PC-3 (cell line): ENCODE measurements around the gene CDH13.

Source experiments
- EZH2 ChIP-seq: fragments of 300-600 bp; sonication (generic); IDR thresholded peaks from one replicate; pipeline ENCODE4 v1.6.1; 2017; ENCODE audit warnings: antibody characterized with exemption, mild to moderate bottlenecking, low read length; ENCODE audit not compliant: unreplicated experiment
- EZH2phosphoT487 ChIP-seq: fragments of 300-600 bp; sonication (generic); IDR thresholded peaks from 2 replicates; pipeline ENCODE4 v1.6.1; 2018; ENCODE audit warnings: mild to moderate bottlenecking, antibody characterized with exemption, low read length, borderline replicate concordance
- TF ChIP-seq, protein P1 (sequence below): fragments of 300-600 bp; sonication (generic); conservative IDR thresholded peaks from 2 replicates; pipeline ENCODE4 v1.5.1; 2017; ENCODE audit warnings: antibody characterized with exemption, low read depth, mild to moderate bottlenecking, low read length

DNA sequence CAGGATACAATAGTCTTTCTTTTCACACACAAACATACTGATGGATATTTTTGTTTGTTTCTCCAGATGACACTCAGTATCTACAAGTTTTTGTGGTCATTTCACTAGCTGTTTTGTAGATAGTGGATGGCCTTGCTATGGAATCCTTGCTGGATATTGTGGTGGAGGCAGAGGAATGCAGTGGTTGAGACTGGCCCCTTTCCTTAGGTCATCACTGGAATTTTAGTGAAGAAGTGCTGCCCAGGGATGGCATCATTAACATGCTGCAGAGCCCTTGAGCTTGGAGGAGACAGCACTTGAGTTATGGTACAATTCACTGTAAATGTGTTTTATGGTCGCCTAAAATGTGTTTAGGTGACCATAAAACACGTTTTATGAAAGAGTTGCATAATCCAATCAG is 725.1 kb downstream of the CDH13 start:
- TF ChIP-seq EZH2phosphoT487 (no peak), EZH2 (no peak)
- TF ChIP-seq, protein P1, sequence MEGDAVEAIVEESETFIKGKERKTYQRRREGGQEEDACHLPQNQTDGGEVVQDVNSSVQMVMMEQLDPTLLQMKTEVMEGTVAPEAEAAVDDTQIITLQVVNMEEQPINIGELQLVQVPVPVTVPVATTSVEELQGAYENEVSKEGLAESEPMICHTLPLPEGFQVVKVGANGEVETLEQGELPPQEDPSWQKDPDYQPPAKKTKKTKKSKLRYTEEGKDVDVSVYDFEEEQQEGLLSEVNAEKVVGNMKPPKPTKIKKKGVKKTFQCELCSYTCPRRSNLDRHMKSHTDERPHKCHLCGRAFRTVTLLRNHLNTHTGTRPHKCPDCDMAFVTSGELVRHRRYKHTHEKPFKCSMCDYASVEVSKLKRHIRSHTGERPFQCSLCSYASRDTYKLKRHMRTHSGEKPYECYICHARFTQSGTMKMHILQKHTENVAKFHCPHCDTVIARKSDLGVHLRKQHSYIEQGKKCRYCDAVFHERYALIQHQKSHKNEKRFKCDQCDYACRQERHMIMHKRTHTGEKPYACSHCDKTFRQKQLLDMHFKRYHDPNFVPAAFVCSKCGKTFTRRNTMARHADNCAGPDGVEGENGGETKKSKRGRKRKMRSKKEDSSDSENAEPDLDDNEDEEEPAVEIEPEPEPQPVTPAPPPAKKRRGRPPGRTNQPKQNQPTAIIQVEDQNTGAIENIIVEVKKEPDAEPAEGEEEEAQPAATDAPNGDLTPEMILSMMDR = no peak
